HepG2 (cell line): ENCODE data around the gene MRPL9. TPM values are rescaled to one million over a fixed set of nuclear protein-coding genes. Genes with fewer than 3 reads are reported as not detected.
A peak's percentile ranks its signal among the peaks of the same experiment; 100 is the strongest.

Source experiments
- CCAR2 ChIP-seq: fragments of 200-400 bp; formaldehyde crosslinking; optimal IDR thresholded peaks from 2 replicates; pipeline ENCODE3; 2018; ENCODE audit warnings: low read depth, mild to moderate bottlenecking, low read length, moderate library complexity
- DR1 ChIP-seq: sonication (generic); formaldehyde crosslinking; IDR thresholded peaks from 2 replicates; pipeline ENCODE4 v1.8.0; 2021; ENCODE audit warnings: mild to moderate bottlenecking, missing genetic modification reagents, inconsistent platforms
- EZH2 ChIP-seq: conservative IDR thresholded peaks from 2 replicates; pipeline ENCODE4 v1.6.1; 2012; ENCODE audit warnings: mild to moderate bottlenecking, low read depth, low read length, moderate library complexity
- KDM1A ChIP-seq: IDR thresholded peaks from 2 replicates; pipeline ENCODE4 v1.6.1; 2016; ENCODE audit warnings: missing compliant biosample characterization
- KDM4B ChIP-seq: sonication (generic); formaldehyde crosslinking; IDR thresholded peaks from 2 replicates; pipeline ENCODE4 v1.4.0; 2020; ENCODE audit warnings: missing genetic modification reagents
- KDM5B ChIP-seq: sonication (generic); formaldehyde crosslinking; IDR thresholded peaks from 2 replicates; pipeline ENCODE4 v1.4.0; 2020; ENCODE audit warnings: missing genetic modification reagents, mild to moderate bottlenecking, borderline replicate concordance
- MED8 ChIP-seq: sonication (generic); formaldehyde crosslinking; IDR thresholded peaks from 2 replicates; pipeline ENCODE4 v1.8.1; 2023; ENCODE audit warnings: mild to moderate bottlenecking, missing genetic modification reagents; ENCODE audit not compliant: insufficient replicate concordance
- MIER3 ChIP-seq: IDR thresholded peaks from 2 replicates; pipeline ENCODE4 v1.6.1; 2016; ENCODE audit warnings: missing compliant biosample characterization, borderline replicate concordance
- NFYC ChIP-seq: IDR thresholded peaks from 2 replicates; pipeline ENCODE4 v1.6.1; 2016; ENCODE audit warnings: missing genetic modification reagents, missing compliant biosample characterization
- NPAS2 ChIP-seq: sonication (generic); formaldehyde crosslinking; IDR thresholded peaks from 2 replicates; pipeline ENCODE4 v1.8.0; 2022; ENCODE audit warnings: mild to moderate bottlenecking, missing genetic modification reagents, borderline replicate concordance
- NR2F6 ChIP-seq, 2 experiments: IDR thresholded peaks; 2 replicates each; pipeline ENCODE4 v1.6.1; 2016; ENCODE audit warnings: antibody characterized with exemption in 1 of 2, mild to moderate bottlenecking in 1 of 2
- RAD21 ChIP-seq: fragments of 450-650 bp; formaldehyde crosslinking; IDR thresholded peaks from 2 replicates; pipeline ENCODE4 v1.5.0; 2020; ENCODE audit warnings: mild to moderate bottlenecking
- ZBTB8A ChIP-seq: sonication (generic); formaldehyde crosslinking; IDR thresholded peaks from 2 replicates; pipeline ENCODE4 v1.4.0; 2020; ENCODE audit warnings: mild to moderate bottlenecking, low read depth, missing genetic modification reagents, borderline replicate concordance
- ZFP82 ChIP-seq: sonication (generic); formaldehyde crosslinking; IDR thresholded peaks from 2 replicates; pipeline ENCODE4 v1.5.1; 2020; ENCODE audit warnings: mild to moderate bottlenecking, missing genetic modification reagents, borderline replicate concordance
- ZNF264 ChIP-seq: sonication (generic); formaldehyde crosslinking; IDR thresholded peaks from 2 replicates; pipeline ENCODE4 v1.4.0; 2020; ENCODE audit warnings: missing genetic modification reagents
- ZNF296 ChIP-seq: sonication (generic); formaldehyde crosslinking; conservative IDR thresholded peaks from 2 replicates; pipeline ENCODE4 v1.5.0; 2020; ENCODE audit warnings: mild to moderate bottlenecking, missing genetic modification reagents
- ZNF343 ChIP-seq: sonication (generic); formaldehyde crosslinking; IDR thresholded peaks from 2 replicates; pipeline ENCODE4 v1.4.0; 2020; ENCODE audit warnings: mild to moderate bottlenecking, missing genetic modification reagents
- ZNF558 ChIP-seq: sonication (generic); formaldehyde crosslinking; IDR thresholded peaks from 2 replicates; pipeline ENCODE4 v1.9.0; 2022; ENCODE audit warnings: mild to moderate bottlenecking, missing genetic modification reagents, borderline replicate concordance
- ZNF574 ChIP-seq: sonication (generic); formaldehyde crosslinking; IDR thresholded peaks from 2 replicates; pipeline ENCODE4 v1.4.0; 2020; ENCODE audit warnings: missing genetic modification reagents
- ZNF800 ChIP-seq: sonication (generic); formaldehyde crosslinking; IDR thresholded peaks from 2 replicates; pipeline ENCODE4 v1.4.0; 2020; ENCODE audit warnings: missing genetic modification reagents
- ZNF879 ChIP-seq: sonication (generic); formaldehyde crosslinking; IDR thresholded peaks from 2 replicates; pipeline ENCODE4 v1.8.1; 2023; ENCODE audit warnings: missing genetic modification reagents
- polyA plus RNA-seq, 8 experiments: library from polyadenylated mRNA; depleted of rRNA in 3 of 8; stranded (reverse) in 7 of 8; unstranded in 1 of 8; fragments of >200 nt; fragmentation: Illumina TruSeq in 4 of 8; extraction: Trizol in 4 of 8; gene quantifications; 2 replicates each; pipeline versions ENCODE4 v1.2.1 to v1.2.3, GENCODE V29; 2011 to 2016; ENCODE audit warnings: low read depth in 4 of 8, missing spikeins in 1 of 8, mixed read lengths in 1 of 8; ENCODE audit not compliant: insufficient read depth in 1 of 8
- total RNA-seq, 5 experiments: library from RNA; depleted of rRNA; stranded (reverse); fragments of >200 nt; fragmentation: Illumina TruSeq; extraction: Trizol; gene quantifications; 2 replicates each; pipeline ENCODE4 v1.2.3, GENCODE V29; 2016; ENCODE audit warnings: low read depth in 1 of 5
- TF ChIP-seq, protein P1 (sequence below): sonication (generic); formaldehyde crosslinking; IDR thresholded peaks from 2 replicates; pipeline ENCODE4 v1.9.0; 2021; ENCODE audit warnings: missing genetic modification reagents, mild to moderate bottlenecking, borderline replicate concordance

The MRPL9 gene
- total and polyA plus RNA-seq, 2 of the 13 experiments (the other 11 are each of a cell fraction or from before 2014, with no cell fraction given), result 72.1 to 107 TPM

- TF ChIP-seq MED8 (CRISPR knock-in tag) (no peak), ZNF264 (0 out of 2 replicates have a peak, but pooled peaks have one; percentile 25), NR2F6 (IDR thresholded peaks at IDR 0.05) (no peak), NR2F6 (CRISPR knock-in tag; IDR thresholded peaks at IDR 0.05) (no peak), ZNF800 (CRISPR knock-in tag) (peak; percentile 39; the same call in 1 of the 2 replicates), NPAS2 (CRISPR knock-in tag) (no peak), ZNF343 (CRISPR knock-in tag) (0 out of 2 replicates have a peak, but pooled peaks have one; percentile 46), ZFP82 (CRISPR knock-in tag) (no peak; the same call in 1 of the 2 replicates), ZNF558 (CRISPR knock-in tag) (peak; percentile 87; the same call in 1 of the 2 replicates), KDM5B (peak; percentile 90), CCAR2 (no peak), KDM4B (no peak), DR1 (CRISPR knock-in tag) (peak; percentile 21; the same call in 1 of the 2 replicates), MIER3 (0 out of 2 replicates have a peak, but pooled peaks have one; percentile 17), ZBTB8A (no peak), EZH2 (no peak), ZNF296 (CRISPR knock-in tag) (0 out of 2 replicates have a peak, but pooled peaks have one; percentile 45), ZNF879 (CRISPR knock-in tag) (0 out of 2 replicates have a peak, but pooled peaks have one; percentile 21), ZNF574 (CRISPR knock-in tag) (peak; percentile 60), KDM1A (no peak; the same call in 1 of the 2 replicates), RAD21 (peak; percentile 39; the same call in 1 of the 2 replicates), NFYC (CRISPR knock-in tag) (peak; percentile 99)
- TF ChIP-seq, protein P1, sequence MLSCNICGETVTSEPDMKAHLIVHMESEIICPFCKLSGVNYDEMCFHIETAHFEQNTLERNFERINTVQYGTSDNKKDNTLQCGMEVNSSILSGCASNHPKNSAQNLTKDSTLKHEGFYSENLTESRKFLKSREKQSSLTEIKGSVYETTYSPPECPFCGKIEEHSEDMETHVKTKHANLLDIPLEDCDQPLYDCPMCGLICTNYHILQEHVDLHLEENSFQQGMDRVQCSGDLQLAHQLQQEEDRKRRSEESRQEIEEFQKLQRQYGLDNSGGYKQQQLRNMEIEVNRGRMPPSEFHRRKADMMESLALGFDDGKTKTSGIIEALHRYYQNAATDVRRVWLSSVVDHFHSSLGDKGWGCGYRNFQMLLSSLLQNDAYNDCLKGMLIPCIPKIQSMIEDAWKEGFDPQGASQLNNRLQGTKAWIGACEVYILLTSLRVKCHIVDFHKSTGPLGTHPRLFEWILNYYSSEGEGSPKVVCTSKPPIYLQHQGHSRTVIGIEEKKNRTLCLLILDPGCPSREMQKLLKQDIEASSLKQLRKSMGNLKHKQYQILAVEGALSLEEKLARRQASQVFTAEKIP (CRISPR knock-in tag), result no peak
These were observed 27.0 kb upstream of the MRPL9 start, which contains the start of gene TDRKH (continued) for GRCh38 chr1:151790071-151790939.
